NCI-H774 (cell line): Measurements from ENCODE around the gene POLR1B.
"Not testable (repeated sequence)": the region's sequence is repeated elsewhere in the genome, so short reads cannot be mapped to it uniquely, and the experiment has no call there.

Source experiments
- DNase-seq: peaks from one replicate; lab custom pipeline; 2025; lab: John Stamatoyannopoulos, UW

The POLR1B gene

GRCh38 chr2:112601754-112602153, 59.5 kb downstream of the POLR1B start:
- DNase-seq: no peak

GRCh38 chr2:112602917-112603316, 60.7 kb downstream of the POLR1B start:
- DNase-seq: no peak

- no peak for DNase-seq
These were observed 61.5 kb downstream of the POLR1B start for GRCh38 chr2:112603731-112604130.

GRCh38 chr2:112604952-112605351, 62.7 kb downstream of the POLR1B start:
- DNase-seq: no peak

- no peak for DNase-seq
These were observed 63.7 kb downstream of the POLR1B start for GRCh38 chr2:112605926-112606325.

- no peak for DNase-seq
These were observed 64.3 kb downstream of the POLR1B start for GRCh38 chr2:112606547-112606946.

DNA sequence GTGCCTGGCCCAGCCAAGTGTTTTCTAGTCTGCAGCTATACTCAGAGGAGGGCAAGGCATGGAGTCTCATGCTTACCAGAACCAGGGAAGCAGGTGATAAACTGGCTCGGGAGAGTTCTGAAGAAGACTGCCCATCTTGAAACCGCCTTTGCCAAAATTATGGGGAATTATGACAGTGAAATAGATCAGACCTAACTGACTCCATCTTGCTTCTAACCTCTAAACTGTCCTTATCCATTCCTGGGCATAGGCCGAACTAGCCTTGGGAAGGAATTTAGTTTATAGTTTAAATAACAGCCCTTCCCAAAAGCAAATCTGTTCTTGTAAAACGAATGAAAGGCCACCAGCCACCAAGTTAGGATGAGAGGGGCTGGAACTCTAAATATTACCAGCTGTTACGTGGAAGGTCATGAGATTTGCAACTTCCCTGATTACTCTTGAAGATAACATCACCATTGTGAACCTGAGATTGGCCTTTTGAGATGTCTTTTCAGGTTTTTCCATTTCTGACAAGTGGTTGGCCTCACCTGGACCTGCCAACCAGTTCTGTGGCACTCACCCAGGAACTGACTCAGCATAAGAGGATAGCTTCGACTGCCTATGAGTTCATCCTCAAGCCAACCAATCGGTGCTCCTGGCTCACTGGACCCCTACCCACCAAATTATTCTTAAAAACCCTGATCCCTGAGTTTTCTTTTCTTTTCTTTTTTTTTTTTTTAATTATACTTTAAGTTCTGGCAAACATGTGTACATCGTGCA, 65.6 kb downstream of the POLR1B start:
- no peak for DNase-seq

- DNase-seq: not testable (repeated sequence)
These were observed 67.1 kb downstream of the POLR1B start for GRCh38 chr2:112609320-112609719.

GRCh38 chr2:112612283-112612682, 70.0 kb downstream of the POLR1B start:
- not testable (repeated sequence) for DNase-seq

DNA sequence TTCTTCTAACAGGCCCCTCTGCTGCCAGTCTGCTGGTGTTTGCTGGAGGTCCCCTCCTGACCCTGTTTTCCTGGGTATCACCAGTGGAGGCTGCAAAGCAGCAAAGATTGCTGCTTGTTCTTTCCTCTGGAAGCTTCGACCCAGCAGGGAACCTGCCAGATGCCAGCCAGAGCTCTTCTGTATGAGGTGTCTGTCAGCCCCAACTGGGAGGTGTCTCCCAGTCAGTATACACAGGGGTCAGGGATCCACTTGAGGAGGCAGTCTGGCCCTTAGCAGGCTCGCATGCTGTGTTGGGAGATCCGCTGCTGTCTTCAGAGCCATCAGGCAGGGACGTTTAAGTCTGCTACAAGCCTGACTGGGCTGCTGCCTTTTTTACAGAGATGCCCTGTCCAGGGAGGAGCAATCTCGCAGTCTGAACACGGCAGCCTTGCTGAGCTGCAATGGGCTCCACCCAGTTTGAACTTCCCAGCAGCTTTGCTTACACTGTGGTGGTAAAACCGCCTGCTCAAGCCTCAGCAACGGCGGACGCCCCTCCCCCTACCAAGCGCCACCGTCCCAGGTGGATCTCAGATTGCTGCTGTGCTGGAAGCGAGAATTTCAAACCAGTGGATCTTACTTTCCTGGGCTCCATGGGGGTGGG, 72.1 kb downstream of the POLR1B start:
- DNase-seq: no peak

- no peak for DNase-seq
These were observed 72.8 kb downstream of the POLR1B start for GRCh38 chr2:112615051-112615450.

DNA sequence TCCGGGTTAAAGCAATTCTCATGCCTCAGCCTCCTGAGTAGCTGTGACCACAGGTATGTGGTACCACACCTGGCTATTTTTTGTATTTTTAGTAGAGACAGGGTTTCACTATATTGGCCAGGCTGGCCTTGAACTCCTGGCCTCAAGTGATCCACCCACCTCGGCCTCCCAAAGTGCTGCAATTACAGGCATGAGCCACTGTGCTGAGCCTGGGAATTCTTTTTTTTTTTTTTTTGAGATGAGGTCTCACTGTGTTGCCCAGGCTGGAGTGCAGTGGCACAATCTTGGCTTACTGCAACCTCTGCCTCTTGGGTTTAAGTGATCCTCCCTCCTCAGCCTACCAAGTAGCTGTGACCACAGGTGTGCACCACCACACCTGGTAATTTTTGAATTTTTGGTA, 73.5 kb downstream of the POLR1B start:
- DNase-seq: not testable (repeated sequence)

DNA sequence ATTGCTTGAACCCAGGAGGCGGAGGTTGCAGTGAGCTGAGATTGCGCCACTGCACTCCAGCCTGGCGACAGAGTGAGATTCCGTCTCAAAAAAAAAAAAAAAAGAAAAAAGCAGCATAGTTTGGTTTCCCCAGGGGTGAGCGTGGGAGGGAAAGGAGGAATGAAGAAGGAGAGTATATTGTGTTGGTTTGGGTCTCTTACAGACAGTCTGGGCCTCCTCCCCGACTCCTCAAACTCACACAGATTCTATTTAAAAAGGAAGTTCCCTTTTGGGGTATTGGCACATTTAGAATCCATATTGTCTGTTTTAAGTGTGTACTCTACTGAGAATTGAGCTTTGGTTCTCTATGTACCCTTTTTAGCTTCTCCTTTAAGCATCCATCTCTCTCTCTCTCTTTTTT, 76.1 kb downstream of the POLR1B start:
- no peak for DNase-seq

- no peak for DNase-seq
These were observed 79.7 kb downstream of the POLR1B start for GRCh38 chr2:112621790-112622527.

- no peak for DNase-seq
These were observed 80.2 kb downstream of the POLR1B start for GRCh38 chr2:112622528-112622849.

DNA sequence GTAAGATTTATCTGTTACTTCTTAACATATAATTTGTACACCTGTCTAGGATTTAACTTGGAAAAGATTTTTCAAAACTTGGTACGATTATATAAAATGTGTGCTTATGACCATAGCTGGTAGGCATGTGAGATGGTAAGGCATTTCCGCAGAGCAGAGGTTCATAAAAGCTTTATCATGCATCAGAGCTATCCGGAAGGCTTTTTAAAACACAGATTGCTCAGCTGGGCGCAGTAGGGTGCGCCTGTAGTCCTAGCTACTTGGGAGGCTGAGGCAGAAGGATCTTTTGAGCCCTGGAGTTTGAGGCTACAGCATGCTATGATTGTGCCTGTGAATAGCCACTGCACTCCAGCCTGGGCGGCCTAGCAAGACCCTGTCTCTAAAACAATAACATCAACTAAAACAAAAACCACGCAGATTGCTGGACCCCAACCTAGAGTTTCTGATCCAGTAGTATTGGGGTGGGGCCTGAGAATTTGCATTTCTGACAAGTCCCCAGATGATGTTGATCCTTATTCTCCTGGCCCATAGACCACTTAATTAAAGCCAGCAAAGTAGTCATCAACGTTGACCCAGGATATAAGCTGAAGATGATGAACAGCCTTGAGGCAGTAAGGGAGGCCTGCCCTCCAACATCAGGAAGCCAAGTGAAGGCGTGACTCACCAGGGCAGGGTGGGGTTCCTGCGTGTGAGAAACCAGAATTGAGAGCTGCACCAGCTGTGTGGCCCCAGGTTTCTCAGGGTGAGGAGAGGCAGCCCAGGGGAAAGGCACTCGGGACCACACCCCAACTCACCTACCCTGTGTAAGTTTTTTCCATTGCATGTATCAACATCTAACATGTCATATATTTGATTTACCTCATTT, 81.9 kb downstream of the POLR1B start:
- no peak for DNase-seq

DNA sequence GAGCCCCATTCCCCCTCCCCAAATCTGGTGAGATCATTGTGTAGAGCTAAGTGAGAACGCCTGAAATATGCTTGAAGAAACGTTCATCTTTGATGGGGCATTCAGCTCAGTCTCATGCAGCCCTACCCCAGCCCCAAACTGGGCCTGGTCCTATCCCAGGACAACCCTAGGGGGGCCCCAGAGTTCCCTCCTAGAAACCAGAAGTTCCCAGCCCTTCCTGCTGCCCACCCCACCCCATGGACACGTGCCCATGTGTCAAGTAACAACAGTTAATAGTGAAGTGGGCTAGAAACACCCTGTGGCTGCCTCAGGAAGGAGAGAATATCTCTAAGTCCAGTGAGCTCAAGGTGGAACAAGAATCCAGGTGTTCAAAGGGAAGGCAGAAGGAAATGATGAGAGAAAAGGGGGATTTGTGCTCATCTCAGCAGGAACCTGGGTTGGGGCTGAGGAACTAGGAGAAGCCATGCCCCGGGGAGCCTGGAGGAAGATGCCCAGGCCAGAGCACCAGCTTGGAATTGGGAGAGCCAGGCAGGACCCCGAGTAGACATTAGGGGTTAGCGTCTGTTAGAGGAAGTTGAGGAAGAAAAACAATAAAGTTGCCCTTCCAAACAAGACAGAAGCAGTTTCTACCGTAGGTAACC, 83.3 kb downstream of the POLR1B start:
- DNase-seq: no peak

DNA sequence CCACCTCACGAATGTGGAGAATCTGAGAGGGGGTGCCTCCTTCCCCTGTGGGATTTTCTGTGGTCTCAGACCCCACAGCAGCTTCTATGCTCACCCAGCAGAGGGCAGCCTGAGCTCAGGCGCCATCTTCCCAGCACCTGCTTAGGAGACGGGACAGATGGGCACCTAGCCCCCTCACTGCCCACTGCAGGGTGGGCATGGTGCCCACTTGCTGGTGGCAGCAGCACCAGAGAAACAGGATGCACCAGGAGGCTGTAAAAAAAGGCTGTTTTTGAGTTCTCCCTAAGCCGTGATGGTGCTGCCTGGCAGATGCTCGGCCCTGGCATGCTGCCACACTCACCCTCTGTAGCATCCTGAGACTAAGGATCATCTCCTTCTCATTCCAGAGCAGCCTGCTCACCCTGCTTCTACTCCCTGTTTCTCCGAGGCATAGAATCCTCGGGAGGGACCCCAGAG, 84.4 kb downstream of the POLR1B start:
- peak; percentile 25 for DNase-seq
